Astrocyte (in vitro differentiated cells and primary cell): ENCODE measurements around the gene LPCAT4. TPM values are rescaled to one million over a fixed set of nuclear protein-coding genes. Genes with fewer than 3 reads are reported as not detected.
A peak's percentile ranks its signal among the peaks of the same experiment; 100 is the strongest.

Experiments
- DNase-seq: peaks from one replicate; pipeline ENCODE4 v3.0.0-alpha.2; 2010; ENCODE audit warnings: low read depth
- FAIRE-seq: peaks from 2 replicates; lab custom pipeline; 2011; peaks lifted over from hg19 to GRCh38; lab: Jason Lieb, UNC
- H2AFZ ChIP-seq: 2 replicates; pipeline ENCODE4 v1.6.0; 2012; ENCODE audit warnings: low read depth, low read length, inconsistent platforms
- H3K27ac ChIP-seq: 2 replicates; pipeline ENCODE4 v1.5.1; 2011; ENCODE audit warnings: low read depth, low read length, inconsistent platforms
- H3K27me3 ChIP-seq: 2 replicates; pipeline ENCODE4 v1.6.0; 2011; ENCODE audit warnings: low read length, inconsistent platforms; ENCODE audit not compliant: insufficient read depth
- H3K36me3 ChIP-seq: 2 replicates; pipeline ENCODE4 v1.5.1; 2011; ENCODE audit warnings: low read length, inconsistent platforms; ENCODE audit not compliant: insufficient read depth
- H3K4me1 ChIP-seq: 2 replicates; pipeline ENCODE4 v1.5.1; 2011; ENCODE audit warnings: low read length, inconsistent platforms; ENCODE audit not compliant: insufficient read depth
- H3K4me2 ChIP-seq: 2 replicates; pipeline ENCODE4 v1.6.0; 2012; ENCODE audit warnings: low read length, inconsistent platforms
- H3K4me3 ChIP-seq: 2 replicates; pipeline ENCODE4 v1.5.1; 2011; ENCODE audit warnings: low read depth, mild to moderate bottlenecking, low read length, inconsistent platforms; ENCODE audit not compliant: insufficient read depth
- H3K79me2 ChIP-seq: 2 replicates; pipeline ENCODE4 v1.6.0; 2012; ENCODE audit warnings: mild to moderate bottlenecking, low read length, inconsistent platforms; ENCODE audit not compliant: insufficient read depth
- H3K9ac ChIP-seq: 2 replicates; pipeline ENCODE4 v1.6.0; 2012; ENCODE audit warnings: mild to moderate bottlenecking, low read length, inconsistent platforms
- H3K9me3 ChIP-seq: 2 replicates; pipeline ENCODE4 v1.5.1; 2012; ENCODE audit warnings: low read depth, mild to moderate bottlenecking, low read length, inconsistent platforms; ENCODE audit not compliant: insufficient read depth
- H4K20me1 ChIP-seq: 2 replicates; pipeline ENCODE4 v1.6.0; 2012; ENCODE audit warnings: low read length, inconsistent platforms; ENCODE audit not compliant: insufficient read depth
- H3K27ac Mint-ChIP-seq: one replicate; pipeline ENCODE4 v1.8.0; 2021; ENCODE audit warnings: mild to moderate bottlenecking, mixed read lengths; ENCODE audit not compliant: unreplicated experiment
- H3K27me3 Mint-ChIP-seq: one replicate; pipeline ENCODE4 v1.8.0; 2021; ENCODE audit warnings: low read depth, mixed read lengths; ENCODE audit not compliant: unreplicated experiment
- H3K36me3 Mint-ChIP-seq: one replicate; pipeline ENCODE4 v1.8.0; 2021; ENCODE audit warnings: low read depth, mixed read lengths; ENCODE audit not compliant: unreplicated experiment
- H3K4me1 Mint-ChIP-seq: one replicate; pipeline ENCODE4 v1.8.0; 2021; ENCODE audit warnings: low read depth, mixed read lengths; ENCODE audit not compliant: unreplicated experiment
- H3K4me3 Mint-ChIP-seq: one replicate; pipeline ENCODE4 v1.8.0; 2021; ENCODE audit warnings: mild to moderate bottlenecking, moderate library complexity, mixed read lengths; ENCODE audit not compliant: unreplicated experiment
- H3K9me3 Mint-ChIP-seq: one replicate; pipeline ENCODE4 v1.8.0; 2021; ENCODE audit warnings: mild to moderate bottlenecking, mixed read lengths; ENCODE audit not compliant: unreplicated experiment
- CTCF ChIP-seq: IDR thresholded peaks from 2 replicates; pipeline ENCODE4 v1.5.1; 2011; ENCODE audit warnings: low read depth, mild to moderate bottlenecking, inconsistent platforms, low read length, moderate library complexity; ENCODE audit not compliant: insufficient read depth
- EZH2 ChIP-seq: IDR thresholded peaks from 2 replicates; pipeline ENCODE4 v1.6.1; 2012; ENCODE audit warnings: mild to moderate bottlenecking, low read length, inconsistent platforms; ENCODE audit not compliant: insufficient read depth
- total RNA-seq: library from RNA; stranded (reverse); gene quantifications from 2 replicates; pipeline ENCODE4 v1.2.1, GENCODE V29; 2021

The LPCAT4 gene
- total RNA-seq, 1 donor from 2014 or later: 44.4 TPM

- TF ChIP-seq EZH2 (no peak), CTCF (no peak)
- Histone ChIP-seq H3K9me3 (no peaks in the 10 kb centered on the region), H2AFZ (no peak overlapping the region), H3K9ac (peak overlapping the region; percentile 88), H3K27ac (no peak overlapping the region), H3K79me2 (peaks cover 21% of the 10 kb centered on the region), H3K4me2 (peak overlapping the region; percentile 95), H3K4me1 (peaks cover 15% of the 10 kb centered on the region), H3K36me3 (peaks cover 9% of the 10 kb centered on the region), H3K4me3 (peak overlapping the region; percentile 77), H3K27me3 (no peaks in the 10 kb centered on the region), H4K20me1 (peaks cover 25% of the 10 kb centered on the region)
- peaks cover 15% of the 10 kb centered on the region for H3K36me3 Mint-ChIP-seq
- H3K27ac Mint-ChIP-seq: peak overlapping the region; percentile 77
- DNase-seq (peak; percentile 27), FAIRE-seq (no peak)
- no peaks in the 10 kb centered on the region for H3K27me3 Mint-ChIP-seq
- no peaks in the 10 kb centered on the region for H3K9me3 Mint-ChIP-seq
- H3K4me1 Mint-ChIP-seq: peaks cover 16% of the 10 kb centered on the region
- peak overlapping the region; percentile 93 for H3K4me3 Mint-ChIP-seq
Observed at GRCh38 chr15:34365091-34365825, 1.7 kb downstream of the LPCAT4 start.

DNA sequence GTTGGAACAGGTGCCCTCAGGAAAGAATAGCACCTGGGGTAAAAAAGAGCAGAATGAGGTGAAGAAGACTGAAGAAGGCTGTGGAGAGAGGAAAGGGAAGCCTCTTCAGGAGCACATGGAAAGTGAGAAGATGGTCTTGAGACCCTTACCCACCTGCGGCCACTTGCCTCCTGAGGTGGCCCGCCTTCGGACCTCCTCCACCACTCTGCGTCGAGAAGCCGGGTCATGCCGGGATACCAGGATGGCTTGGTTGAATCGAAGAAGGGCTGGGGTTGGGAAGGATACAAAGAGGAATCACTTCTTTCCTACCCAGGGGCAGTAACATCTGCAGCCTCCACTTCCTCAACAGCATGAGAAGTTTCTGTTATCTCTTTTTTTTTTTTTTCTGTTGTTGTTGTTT, 3.0 kb downstream of the LPCAT4 start:
- H3K4me3 ChIP-seq: no peak overlapping the region
- H3K36me3 ChIP-seq: peaks cover 9% of the 10 kb centered on the region
- FAIRE-seq (no peak), DNase-seq (no peak)
- H2AFZ ChIP-seq: no peak overlapping the region
- peaks cover 25% of the 10 kb centered on the region for H4K20me1 ChIP-seq
- Mint-ChIP-seq H3K27me3 (no peaks in the 10 kb centered on the region), H3K27ac (no peak overlapping the region), H3K36me3 (peaks cover 19% of the 10 kb centered on the region), H3K4me3 (no peak overlapping the region), H3K4me1 (peaks cover 13% of the 10 kb centered on the region), H3K9me3 (no peaks in the 10 kb centered on the region)
- no peak overlapping the region for H3K27ac ChIP-seq
- no peak overlapping the region for H3K9ac ChIP-seq
- H3K4me1 ChIP-seq: peaks cover 15% of the 10 kb centered on the region
- peaks cover 21% of the 10 kb centered on the region for H3K79me2 ChIP-seq
- no peaks in the 10 kb centered on the region for H3K9me3 ChIP-seq
- H3K27me3 ChIP-seq: no peaks in the 10 kb centered on the region
- H3K4me2 ChIP-seq: no peak overlapping the region
- TF ChIP-seq EZH2 (no peak), CTCF (no peak)
